ENCODE data around the gene METTL25.

The METTL25 gene

DNA sequence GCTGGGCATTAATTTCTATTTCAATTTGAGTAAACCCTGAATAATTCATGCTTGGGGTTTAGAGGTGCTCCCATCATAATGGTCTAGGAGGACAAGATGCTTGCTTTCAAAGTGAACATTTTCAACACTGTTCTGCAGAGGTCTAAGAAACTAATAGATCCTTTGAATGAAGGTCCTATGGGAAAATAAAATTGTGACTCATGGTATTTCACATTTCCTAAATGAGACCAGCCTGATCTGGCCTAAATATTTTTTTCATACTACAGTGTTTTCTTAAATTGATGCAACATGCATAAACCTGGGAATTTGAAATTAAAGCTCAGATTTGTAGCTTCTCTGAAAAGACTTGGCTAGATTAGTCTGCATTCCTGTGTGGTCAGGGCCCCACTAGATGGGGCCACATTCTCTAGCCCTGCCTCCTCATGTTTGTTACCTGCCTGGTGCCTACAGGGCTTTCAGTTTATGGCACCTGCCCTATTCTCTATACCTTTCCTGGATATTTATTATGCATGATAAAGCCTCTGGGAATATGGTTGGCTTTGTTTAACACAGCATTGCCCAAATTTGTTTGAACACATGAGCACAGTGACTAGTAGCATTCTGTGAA lies 112.7 kb downstream of the METTL25 start:
- DNase-seq (ENCODE audit: low read depth, low spot score): no peak

- DNase-seq (ENCODE audit: low read depth, low spot score): no peak
These were observed 114.9 kb downstream of the METTL25 start for GRCh38 chr12:82473111-82473754.

DNA sequence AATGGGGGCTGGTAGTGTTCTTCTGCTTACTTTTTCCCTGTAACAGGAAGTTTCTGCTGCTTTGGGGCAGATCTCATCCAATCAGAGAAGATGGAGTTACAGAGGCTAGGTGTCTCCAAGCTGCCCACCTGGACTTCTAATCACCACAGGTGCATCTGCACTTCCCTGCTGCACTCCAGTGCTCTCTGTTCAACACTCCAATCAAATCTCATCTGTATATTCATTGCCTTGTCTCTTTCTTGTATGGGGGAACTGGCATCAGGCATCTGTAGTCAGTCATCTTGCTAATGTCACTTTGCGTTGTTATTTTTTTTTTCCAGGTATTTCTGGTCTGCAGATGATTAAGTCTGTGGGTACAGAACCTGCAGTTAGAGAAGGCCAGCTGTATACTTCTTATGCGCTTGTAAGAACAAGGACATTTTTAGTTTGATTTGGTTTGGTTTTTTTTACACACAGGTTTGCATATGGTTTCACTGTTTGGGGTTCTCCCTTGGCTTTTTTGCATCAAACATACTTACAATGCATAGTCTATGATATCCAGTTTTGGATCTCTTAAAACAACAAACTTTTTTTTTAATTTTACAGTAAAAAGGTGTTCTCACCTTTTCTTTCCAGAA lies 116.0 kb downstream of the METTL25 start:
- no peak for DNase-seq (ENCODE audit: low read depth, low spot score)

DNA sequence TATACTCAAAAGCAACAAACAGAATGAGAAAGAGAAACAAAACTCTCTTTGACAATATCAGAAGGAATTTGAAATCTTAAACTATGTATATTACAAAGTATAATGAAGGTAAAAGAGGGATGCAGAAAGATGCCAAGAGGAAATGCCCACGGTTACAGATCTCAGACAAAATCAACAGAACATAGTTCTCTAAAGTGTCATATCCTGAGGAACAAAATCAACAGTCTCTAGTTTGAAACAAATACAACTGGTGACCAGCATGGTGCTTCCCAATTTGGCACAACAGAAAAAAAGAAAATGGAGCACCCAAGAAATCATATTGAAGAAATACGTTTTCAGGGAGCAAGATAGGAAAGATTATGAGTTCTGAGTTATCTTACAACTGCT lies 116.5 kb downstream of the METTL25 start:
- DNase-seq (ENCODE audit: low read depth, low spot score): no peak

DNA sequence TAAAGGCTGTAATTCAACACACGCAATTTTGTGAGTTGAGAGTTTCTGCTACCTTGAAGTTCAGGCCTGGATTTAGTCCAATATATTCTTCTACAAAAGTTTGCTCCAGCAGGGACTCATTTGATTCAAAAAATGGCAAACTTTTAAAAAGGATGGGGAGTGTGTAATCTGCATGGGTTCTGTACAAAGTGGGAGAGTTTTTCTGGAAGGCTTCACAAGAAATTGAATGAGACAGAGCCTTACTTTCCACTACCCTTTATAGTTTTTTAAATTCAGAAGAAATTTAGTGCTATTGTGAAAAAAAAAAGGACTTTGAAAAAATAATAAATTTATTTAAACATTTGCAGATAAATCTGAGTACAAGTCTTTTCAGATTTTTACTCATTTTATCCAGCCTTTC lies 116.9 kb downstream of the METTL25 start:
- DNase-seq (ENCODE audit: low read depth, low spot score): no peak

- DNase-seq (ENCODE audit: low read depth, low spot score): no peak
These were observed 118.2 kb downstream of the METTL25 start for GRCh38 chr12:82476511-82476910.

- no peak for DNase-seq (ENCODE audit: low read depth, low spot score)
These were observed 121.2 kb downstream of the METTL25 start for GRCh38 chr12:82479511-82479910.

DNA sequence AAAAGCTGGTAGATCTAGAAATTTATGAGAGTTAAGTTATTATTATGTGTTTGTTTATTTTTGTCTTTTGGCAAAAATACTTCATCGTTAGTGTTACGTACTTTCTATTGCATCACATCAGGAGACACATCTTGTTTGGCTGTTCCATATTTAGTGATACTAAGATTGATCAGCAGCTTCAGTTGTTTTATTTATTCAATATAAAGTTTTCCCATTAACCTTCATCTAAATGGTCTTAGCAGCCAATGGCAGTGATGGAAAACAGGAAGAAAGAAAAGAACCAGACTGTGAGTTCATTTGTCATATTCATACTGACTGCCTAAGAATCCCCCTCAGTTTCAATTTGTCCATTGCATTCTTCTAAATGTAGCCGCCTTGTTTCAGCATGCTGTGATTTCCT lies 122.3 kb downstream of the METTL25 start:
- no peak for DNase-seq (ENCODE audit: low read depth, low spot score)

GRCh38 chr12:82481954-82482353 lies 123.6 kb downstream of the METTL25 start:
- no peak for DNase-seq (ENCODE audit: low read depth, low spot score)

DNA sequence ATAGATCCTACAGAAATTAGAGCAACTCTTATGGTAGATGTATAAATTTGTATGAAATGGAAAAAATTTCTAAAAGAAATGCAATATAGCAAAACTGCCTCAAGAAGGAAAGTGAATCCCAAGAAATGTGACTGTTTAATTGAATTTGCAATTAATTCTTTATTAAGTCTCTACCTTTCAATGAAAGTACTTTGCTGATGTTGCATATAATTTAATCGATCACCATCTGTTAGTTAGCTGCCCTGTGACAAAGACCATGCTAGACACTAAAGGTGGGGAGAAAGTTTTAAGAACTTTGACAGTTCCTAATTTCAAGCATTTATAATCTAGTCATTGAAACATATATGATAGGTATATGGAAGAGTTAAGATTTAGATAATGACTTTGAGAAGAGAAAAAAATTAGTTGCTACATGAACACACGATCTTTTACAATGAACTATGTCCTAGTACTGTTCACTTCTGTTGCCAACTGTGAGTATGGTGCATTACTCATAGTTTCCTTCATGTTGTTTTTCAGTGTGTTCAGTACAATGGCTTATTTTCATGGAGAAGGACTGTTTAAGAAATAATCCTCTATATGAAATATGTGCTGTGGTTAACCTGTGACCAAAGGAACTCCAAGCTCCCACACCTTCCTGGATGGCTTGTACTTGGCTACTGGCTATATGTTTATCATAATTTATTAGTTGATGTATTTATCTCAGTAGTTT lies 128.4 kb downstream of the METTL25 start:
- no peak for DNase-seq (ENCODE audit: low read depth, low spot score)

DNA sequence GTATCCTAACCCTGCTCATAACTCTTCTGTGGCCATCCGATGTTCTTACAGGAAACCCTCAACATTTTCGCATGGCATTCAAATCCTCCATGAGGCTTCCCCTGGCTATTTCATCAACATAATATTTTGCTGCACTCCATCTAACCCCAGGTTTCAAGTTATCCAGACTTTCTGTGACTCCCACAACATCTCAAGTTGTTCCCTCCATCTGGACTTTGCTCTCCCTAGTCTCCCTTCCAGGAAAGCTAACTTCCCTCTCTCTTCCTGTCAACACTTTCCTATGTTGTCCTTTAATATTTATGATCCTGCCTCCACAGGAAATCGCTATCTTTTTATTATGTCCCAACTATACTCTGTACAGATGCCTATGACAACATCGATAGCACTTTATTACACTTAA lies 146.1 kb downstream of the METTL25 start:
- no peak for DNase-seq (ENCODE audit: low read depth, low spot score)

DNA sequence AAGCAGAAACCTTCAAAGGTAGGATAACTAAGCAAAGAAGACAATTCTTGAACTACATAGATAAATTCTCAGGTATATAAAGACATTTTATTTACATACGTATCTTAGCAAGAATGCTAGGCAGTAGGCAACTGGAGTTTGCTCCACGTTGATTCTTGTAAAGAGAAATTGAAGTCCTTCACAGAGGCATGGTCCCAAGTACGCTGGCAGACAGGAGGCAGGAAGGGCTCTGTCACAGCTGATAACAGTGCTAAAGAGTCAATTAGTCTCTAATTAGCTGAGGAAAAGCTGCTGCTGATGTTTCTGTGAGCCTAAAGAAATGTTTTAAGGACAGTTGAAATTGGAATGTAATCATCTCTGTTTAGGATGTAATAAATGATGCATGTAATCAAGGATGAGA lies 146.8 kb downstream of the METTL25 start:
- DNase-seq (ENCODE audit: low read depth, low spot score): no peak

DNA sequence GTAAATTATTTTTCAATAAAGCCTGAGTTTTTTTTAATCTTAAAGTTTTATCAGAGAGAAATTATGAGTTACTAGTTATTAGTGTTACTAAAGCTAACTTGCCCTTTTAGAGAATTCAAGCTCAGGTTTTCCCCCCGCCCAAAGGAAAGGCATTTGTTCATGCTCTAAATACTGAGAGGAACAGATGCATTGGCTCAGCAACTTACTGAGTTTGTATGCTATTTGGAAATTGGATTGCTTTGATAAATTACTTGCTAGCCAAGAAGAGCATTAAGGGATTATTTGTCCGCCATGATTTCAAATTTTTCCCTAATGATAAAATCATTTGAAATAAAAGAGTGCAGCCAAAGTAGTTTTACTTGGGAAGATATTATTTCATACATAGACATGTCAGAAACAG lies 149.4 kb downstream of the METTL25 start:
- no peak for DNase-seq (ENCODE audit: low read depth, low spot score)

GRCh38 chr12:82510386-82510785 lies 152.1 kb downstream of the METTL25 start:
- no peak for DNase-seq (ENCODE audit: low read depth, low spot score)

- no peak for DNase-seq (ENCODE audit: low read depth, low spot score)
These were observed 156.6 kb downstream of the METTL25 start for GRCh38 chr12:82514880-82515279.

DNA sequence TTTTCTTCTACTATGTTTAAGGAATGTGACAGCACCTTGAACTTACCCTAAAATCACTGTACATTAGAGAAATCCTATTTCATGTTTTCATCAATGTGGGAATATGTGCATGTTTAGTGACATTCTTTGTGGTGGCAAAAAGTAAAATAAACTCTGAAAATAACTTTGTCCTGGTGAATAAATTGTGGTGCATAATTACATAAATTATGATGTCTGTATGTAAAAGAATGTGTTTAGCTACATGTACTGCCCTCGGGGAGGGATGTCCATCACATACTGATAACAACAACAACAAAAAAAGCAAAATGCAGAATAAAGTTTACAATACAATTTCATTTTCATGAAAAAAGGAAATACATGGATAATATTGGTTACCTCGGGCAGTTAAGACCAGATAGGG lies 157.3 kb downstream of the METTL25 start:
- DNase-seq (ENCODE audit: low read depth, low spot score): no peak

- no peak for DNase-seq (ENCODE audit: low read depth, low spot score)
These were observed 158.7 kb downstream of the METTL25 start for GRCh38 chr12:82517027-82517426.

GRCh38 chr12:82517808-82518207 lies 159.5 kb downstream of the METTL25 start:
- DNase-seq (ENCODE audit: low read depth, low spot score): no peak

DNA sequence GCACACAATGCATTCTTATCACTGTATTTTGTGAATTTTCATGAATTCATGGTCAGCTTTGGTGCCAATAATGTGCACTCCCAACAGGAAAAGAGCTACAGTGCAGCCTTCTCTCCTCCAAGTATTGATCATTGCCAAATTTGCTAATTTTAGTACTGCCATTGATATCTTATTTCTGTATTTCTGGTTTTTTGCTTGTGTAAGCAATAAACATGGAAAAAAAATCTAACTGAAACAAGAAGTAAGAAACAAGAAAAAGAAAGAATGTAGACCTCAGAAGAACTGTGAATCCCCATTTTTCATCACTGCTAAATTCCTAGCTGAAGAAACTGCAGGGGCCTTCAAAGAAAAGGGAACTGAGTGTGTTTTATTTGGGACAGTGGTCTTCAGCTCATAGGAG lies 161.2 kb downstream of the METTL25 start:
- DNase-seq (ENCODE audit: low read depth, low spot score): no peak

- no peak for DNase-seq (ENCODE audit: low read depth, low spot score)
These were observed 164.0 kb downstream of the METTL25 start for GRCh38 chr12:82522285-82522684.

- DNase-seq (ENCODE audit: low read depth, low spot score): no peak
These were observed 164.4 kb downstream of the METTL25 start for GRCh38 chr12:82522762-82523161.

DNA sequence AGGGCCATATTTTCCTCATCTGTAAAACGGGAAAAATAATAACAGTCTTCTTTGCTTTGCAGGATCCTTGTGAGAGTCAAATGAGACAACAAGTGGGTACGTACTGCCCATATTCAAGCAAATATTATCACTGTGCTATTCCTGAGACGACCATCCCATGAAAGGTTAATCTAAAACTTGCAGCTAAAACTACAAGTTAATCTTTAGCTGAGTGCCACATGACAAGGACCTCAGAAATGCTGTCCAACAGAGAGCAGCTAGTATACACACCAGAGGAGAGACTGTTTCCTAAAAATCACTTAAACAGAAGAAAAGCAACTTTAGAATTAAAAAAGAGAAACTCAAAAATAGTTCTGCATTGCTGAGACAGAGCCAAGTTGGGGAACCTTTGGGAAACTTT lies 165.7 kb downstream of the METTL25 start:
- DNase-seq (ENCODE audit: low read depth, low spot score): no peak

GRCh38 chr12:82524641-82525040 lies 166.3 kb downstream of the METTL25 start:
- no peak for DNase-seq (ENCODE audit: low read depth, low spot score)
